ENCODE results near the gene LINC00632. TPM values are rescaled to one million over a fixed set of nuclear protein-coding genes. Genes with fewer than 3 reads are reported as not detected.

The LINC00632 gene
- polyA plus RNA-seq, 1 donor (not counting 4 experiments of a cell fraction or from before 2014, with no cell fraction given) = 2.2 TPM

DNA sequence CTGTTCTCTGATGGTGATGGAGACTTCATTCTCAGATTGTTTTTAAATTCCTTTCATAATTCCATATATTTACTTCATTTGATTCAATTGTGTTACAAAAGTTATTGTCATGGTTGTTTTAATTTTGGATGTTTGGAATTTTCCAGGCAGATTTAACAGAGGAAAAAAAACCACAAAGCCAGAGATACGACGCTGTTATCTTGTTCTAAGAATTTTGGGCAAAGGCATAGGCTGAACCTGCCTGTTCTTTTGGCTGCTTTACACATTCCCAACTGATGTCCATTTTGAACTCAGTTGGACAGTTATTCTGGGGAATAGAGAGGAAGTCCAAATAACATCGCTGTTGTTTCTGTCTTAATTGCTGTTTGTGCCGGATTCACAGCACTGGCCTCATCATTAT is 65.7 kb downstream of the LINC00632 start:
- Histone ChIP-seq H3K9ac (ENCODE audit: control insufficient read depth, extremely low read depth, insufficient read depth, low read length) (no peak overlapping the region), H3K4me1 (ENCODE audit: control insufficient read depth, extremely low read depth, insufficient read depth, low read length) (no peaks in the 10 kb centered on the region), H3K4me3 (ENCODE audit: control insufficient read depth in 2 of 3, extremely low read depth in 1 of 3, insufficient read depth in 2 of 3, low read depth in 1 of 3, low read length in 3 of 3) (no peak overlapping the region), H3K79me2 (ENCODE audit: control insufficient read depth, insufficient read depth, low read length) (no peaks in the 10 kb centered on the region), H3K9me3 (ENCODE audit: control insufficient read depth, low read depth, low read length) (no peaks in the 10 kb centered on the region), H3K9me1 (ENCODE audit: control insufficient read depth, extremely low read depth, insufficient read depth, low read length) (no peaks in the 10 kb centered on the region), H3K4me2 (ENCODE audit: control insufficient read depth, extremely low read depth, insufficient read depth, low read depth, low read length) (no peak overlapping the region), H4K20me1 (ENCODE audit: control insufficient read depth, extremely low read depth, insufficient read depth, low read length) (no peaks in the 10 kb centered on the region), H3K27ac (ENCODE audit: control insufficient read depth, insufficient read depth, low read length) (no peak overlapping the region), H3K27me3 (ENCODE audit: control insufficient read depth, extremely low read depth, insufficient read depth, low read length) (no peaks in the 10 kb centered on the region), H3K36me3 (ENCODE audit: control insufficient read depth in 2 of 2, extremely low read depth in 1 of 2, insufficient read depth in 2 of 2, low read length in 2 of 2) (no peaks in the 10 kb centered on the region), H2AFZ (ENCODE audit: control insufficient read depth, low read length) (no peak overlapping the region)
- dilution Hi-C loops (cut with MboI; ENCODE audit: extremely low pct_ligation_motif_present, low sequenced_read_pairs) = no loop called here
- no peak for DNase-seq (ENCODE audit: low read depth, low spot score)
- TF ChIP-seq EZH2 (IDR thresholded peaks at IDR 0.05; ENCODE audit: low read length) = no peak
- TF ChIP-seq, protein P1, sequence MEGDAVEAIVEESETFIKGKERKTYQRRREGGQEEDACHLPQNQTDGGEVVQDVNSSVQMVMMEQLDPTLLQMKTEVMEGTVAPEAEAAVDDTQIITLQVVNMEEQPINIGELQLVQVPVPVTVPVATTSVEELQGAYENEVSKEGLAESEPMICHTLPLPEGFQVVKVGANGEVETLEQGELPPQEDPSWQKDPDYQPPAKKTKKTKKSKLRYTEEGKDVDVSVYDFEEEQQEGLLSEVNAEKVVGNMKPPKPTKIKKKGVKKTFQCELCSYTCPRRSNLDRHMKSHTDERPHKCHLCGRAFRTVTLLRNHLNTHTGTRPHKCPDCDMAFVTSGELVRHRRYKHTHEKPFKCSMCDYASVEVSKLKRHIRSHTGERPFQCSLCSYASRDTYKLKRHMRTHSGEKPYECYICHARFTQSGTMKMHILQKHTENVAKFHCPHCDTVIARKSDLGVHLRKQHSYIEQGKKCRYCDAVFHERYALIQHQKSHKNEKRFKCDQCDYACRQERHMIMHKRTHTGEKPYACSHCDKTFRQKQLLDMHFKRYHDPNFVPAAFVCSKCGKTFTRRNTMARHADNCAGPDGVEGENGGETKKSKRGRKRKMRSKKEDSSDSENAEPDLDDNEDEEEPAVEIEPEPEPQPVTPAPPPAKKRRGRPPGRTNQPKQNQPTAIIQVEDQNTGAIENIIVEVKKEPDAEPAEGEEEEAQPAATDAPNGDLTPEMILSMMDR (optimal IDR thresholded peaks at IDR 0.05 in 1 of 3, IDR thresholded peaks at IDR 0.05 in 1 of 3, conservative IDR thresholded peaks at IDR 0.05 in 1 of 3; ENCODE audit: extremely low read depth in 1 of 3, insufficient read depth in 2 of 3, low read length in 3 of 3) = no peak
- no peak for FAIRE-seq

DNA sequence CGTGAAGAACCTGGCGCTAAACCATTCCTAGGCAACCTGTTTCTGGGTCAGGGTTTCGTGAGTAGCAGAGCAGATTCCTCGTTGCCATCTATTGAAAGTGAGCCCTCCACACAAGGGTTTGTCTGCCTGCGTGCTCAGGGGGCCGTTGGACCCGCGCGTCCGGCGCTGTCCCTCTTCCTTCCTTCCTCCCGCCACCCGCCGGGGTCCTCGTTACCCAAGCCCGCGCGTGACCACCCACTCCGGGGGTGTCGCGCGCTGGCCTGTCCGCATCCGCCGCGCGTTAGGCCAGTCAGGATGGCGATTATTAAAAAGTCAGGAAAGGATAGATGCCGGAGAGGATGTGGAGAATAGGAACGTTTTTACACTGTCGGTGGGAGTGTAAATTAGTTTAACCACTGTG is 66.8 kb downstream of the LINC00632 start:
- Histone ChIP-seq H3K9me3 (ENCODE audit: control insufficient read depth, low read depth, low read length) (no peaks in the 10 kb centered on the region), H3K9me1 (ENCODE audit: control insufficient read depth, extremely low read depth, insufficient read depth, low read length) (no peaks in the 10 kb centered on the region)
- dilution Hi-C loops (cut with MboI; ENCODE audit: extremely low pct_ligation_motif_present, low sequenced_read_pairs) = no loop called here

More for the DNA sequence above, 66.8 kb downstream of the LINC00632 start:
- TF ChIP-seq, protein P1 (optimal IDR thresholded peaks at IDR 0.05 in 1 of 3, IDR thresholded peaks at IDR 0.05 in 1 of 3, conservative IDR thresholded peaks at IDR 0.05 in 1 of 3; ENCODE audit: extremely low read depth in 1 of 3, insufficient read depth in 2 of 3, low read length in 3 of 3) = no peak
- TF ChIP-seq EZH2 (IDR thresholded peaks at IDR 0.05; ENCODE audit: low read length) = no peak
- Histone ChIP-seq H3K4me2 (ENCODE audit: control insufficient read depth, extremely low read depth, insufficient read depth, low read depth, low read length) (no peak overlapping the region), H3K4me3 (ENCODE audit: control insufficient read depth in 2 of 3, extremely low read depth in 1 of 3, insufficient read depth in 2 of 3, low read depth in 1 of 3, low read length in 3 of 3) (no peak overlapping the region), H3K79me2 (ENCODE audit: control insufficient read depth, insufficient read depth, low read length) (no peaks in the 10 kb centered on the region), H3K27ac (ENCODE audit: control insufficient read depth, insufficient read depth, low read length) (no peak overlapping the region), H3K4me1 (ENCODE audit: control insufficient read depth, extremely low read depth, insufficient read depth, low read length) (no peaks in the 10 kb centered on the region), H4K20me1 (ENCODE audit: control insufficient read depth, extremely low read depth, insufficient read depth, low read length) (no peaks in the 10 kb centered on the region), H3K9ac (ENCODE audit: control insufficient read depth, extremely low read depth, insufficient read depth, low read length) (no peak overlapping the region), H3K36me3 (ENCODE audit: control insufficient read depth in 2 of 2, extremely low read depth in 1 of 2, insufficient read depth in 2 of 2, low read length in 2 of 2) (no peaks in the 10 kb centered on the region), H3K27me3 (ENCODE audit: control insufficient read depth, extremely low read depth, insufficient read depth, low read length) (no peaks in the 10 kb centered on the region), H2AFZ (ENCODE audit: control insufficient read depth, low read length) (no peak overlapping the region)
- FAIRE-seq (no peak), DNase-seq (ENCODE audit: low read depth, low spot score) (no peak)

All from keratinocyte (primary cell).